Lower lobe of right lung (tissue), 2 donors: ENCODE data around the gene NECTIN2. TPM values are rescaled to one million over a fixed set of nuclear protein-coding genes. Genes with fewer than 3 reads are reported as not detected.
A peak's percentile ranks its signal among the peaks of the same experiment; 100 is the strongest.
"Not testable (repeated sequence)": the region's sequence is repeated elsewhere in the genome, so short reads cannot be mapped to it uniquely, and the experiment has no call there.

Experiments
- ATAC-seq, 2 donors: fragments of 200-7000 bp; cut with Tn5 transposase; one replicate each; pipeline ENCODE4 v1.9.1; 2020 to 2022; ENCODE audit warnings: mild to moderate bottlenecking in 2 of 2, moderate library complexity in 2 of 2
- DNase-seq: peaks from one replicate; pipeline ENCODE4 v3.0.0-alpha.2; 2020
- H3K27ac ChIP-seq: fragments of 200-600 bp; one replicate; pipeline ENCODE4 v1.8.0; 2022
- H3K27me3 ChIP-seq: fragments of 200-600 bp; one replicate; pipeline ENCODE4 v1.8.0; 2022; ENCODE audit warnings: low read depth
- H3K36me3 ChIP-seq: fragments of 200-600 bp; one replicate; pipeline ENCODE4 v1.8.0; 2022; ENCODE audit warnings: mild to moderate bottlenecking
- H3K4me1 ChIP-seq: fragments of 200-600 bp; one replicate; pipeline ENCODE4 v1.8.0; 2022
- H3K4me3 ChIP-seq: fragments of 200-600 bp; one replicate; pipeline ENCODE4 v1.8.0; 2022; ENCODE audit warnings: mild to moderate bottlenecking
- H3K9me3 ChIP-seq: fragments of 200-600 bp; one replicate; pipeline ENCODE4 v1.8.0; 2022
- CTCF ChIP-seq: fragments of 200-600 bp; IDR thresholded peaks from one replicate; pipeline ENCODE4 v1.8.0; 2022; ENCODE audit warnings: antibody characterized with exemption, mild to moderate bottlenecking
- intact Hi-C: fragments of 100-400 bp; cut with DNase I; formaldehyde crosslinking; loops from one replicate; pipeline ENCODE4 v1.11.0; 2022
- total RNA-seq: library from RNA; stranded (reverse); fragmentation: NEBNext Ultra II Directional; extraction: Animal tissue kit (Norgen Biotek cat#: 25700); gene quantifications from one replicate; pipeline ENCODE4 v1.2.1, GENCODE V29; 2021
- donor health status: DM: no; HTN: yes; CAD: no; lungs with severe emphysema.

NECTIN2 gene
- total RNA-seq, 1 donor from 2014 or later = 75.1 TPM

GRCh38 chr19:44823373-44823698 lies 22.8 kb upstream of the NECTIN2 start:
- H3K4me1 ChIP-seq = peaks cover 8% of the 10 kb centered on the region
- H3K36me3 ChIP-seq = peaks cover 9% of the 10 kb centered on the region
- no peak for DNase-seq
- no peak for TF ChIP-seq CTCF
- H3K9me3 ChIP-seq = no peaks in the 10 kb centered on the region
- H3K4me3 ChIP-seq = no peak overlapping the region
- ATAC-seq = no peak
- intact Hi-C loops = no loop called here
- no peak overlapping the region for H3K27ac ChIP-seq
- no peaks in the 10 kb centered on the region for H3K27me3 ChIP-seq

GRCh38 chr19:44824761-44825160 lies 21.3 kb upstream of the NECTIN2 start:
- no peaks in the 10 kb centered on the region for H3K27me3 ChIP-seq
- ATAC-seq = peak in 1 of 2 donors; percentile 67
- no peaks in the 10 kb centered on the region for H3K36me3 ChIP-seq
- intact Hi-C loops = no loop called here
- H3K9me3 ChIP-seq = no peaks in the 10 kb centered on the region
- DNase-seq = no peak
- no peak for TF ChIP-seq CTCF
- H3K4me1 ChIP-seq = peaks cover 8% of the 10 kb centered on the region
- H3K27ac ChIP-seq = no peak overlapping the region
- no peak overlapping the region for H3K4me3 ChIP-seq

GRCh38 chr19:44832875-44833274 lies 13.2 kb upstream of the NECTIN2 start:
- H3K36me3 ChIP-seq, DNase-seq, intact Hi-C loops, H3K27ac ChIP-seq, H3K4me1 ChIP-seq, H3K27me3 ChIP-seq, H3K9me3 ChIP-seq, H3K4me3 ChIP-seq, ATAC-seq: not testable (repeated sequence)

GRCh38 chr19:44834399-44834798 lies 11.7 kb upstream of the NECTIN2 start:
- ATAC-seq, H3K36me3 ChIP-seq, H3K27ac ChIP-seq, H3K4me3 ChIP-seq, H3K9me3 ChIP-seq, intact Hi-C loops, H3K4me1 ChIP-seq, H3K27me3 ChIP-seq, DNase-seq: not testable (repeated sequence)

GRCh38 chr19:44839276-44839675 lies 6.8 kb upstream of the NECTIN2 start:
- Histone ChIP-seq H3K4me1 (peaks cover 6% of the 10 kb centered on the region), H3K9me3 (no peaks in the 10 kb centered on the region), H3K27ac (no peak overlapping the region), H3K36me3 (no peaks in the 10 kb centered on the region), H3K27me3 (no peaks in the 10 kb centered on the region), H3K4me3 (no peak overlapping the region)
- no peak for ATAC-seq
- intact Hi-C loops = no loop called here
- no peak for TF ChIP-seq CTCF
- DNase-seq = no peak

GRCh38 chr19:44840811-44841210 lies 5.3 kb upstream of the NECTIN2 start:
- Histone ChIP-seq H3K9me3 (no peaks in the 10 kb centered on the region), H3K27me3 (no peaks in the 10 kb centered on the region), H3K36me3 (no peaks in the 10 kb centered on the region), H3K27ac (no peak overlapping the region), H3K4me1 (peaks cover 17% of the 10 kb centered on the region), H3K4me3 (no peak overlapping the region)
- no peak for TF ChIP-seq CTCF
- ATAC-seq (no peak), DNase-seq (no peak)
- intact Hi-C loops = no loop called here

- Histone ChIP-seq H3K27ac (peak overlapping the region; percentile 46), H3K36me3 (no peaks in the 10 kb centered on the region), H3K4me1 (peaks cover 17% of the 10 kb centered on the region), H3K9me3 (no peaks in the 10 kb centered on the region), H3K4me3 (no peak overlapping the region), H3K27me3 (no peaks in the 10 kb centered on the region)
- no peak for TF ChIP-seq CTCF
- DNase-seq (peak; percentile 82), ATAC-seq (peak; percentile 4 to 5)
- intact Hi-C loops = no loop called here
Measured at GRCh38 chr19:44841231-44841630, 4.9 kb upstream of the NECTIN2 start.
